Lung (tissue), 12 donors: ENCODE data around the gene CCIN. TPM values are rescaled to one million over a fixed set of nuclear protein-coding genes. Genes with fewer than 3 reads are reported as not detected.

ENCODE experiments used
- ATAC-seq: fragments of 200-7000 bp; cut with Tn5 transposase; one replicate; pipeline ENCODE4 v1.9.1; 2020; ENCODE audit warnings: moderate number of reproducible peaks; ENCODE audit not compliant: insufficient read depth, low FRiP score
- DNase-seq, 3 donors: peaks; one replicate each; pipeline ENCODE4 v3.0.0-alpha.2; 2013 to 2017
- H3K27ac ChIP-seq, 2 donors: one replicate each; pipeline ENCODE4 v1.5.1; 2013; ENCODE audit warnings: mild to moderate bottlenecking in 2 of 2, moderate library complexity in 2 of 2, control low read depth in 1 of 2, inconsistent platforms in 1 of 2, low read depth in 1 of 2, low read length in 1 of 2
- H3K27me3 ChIP-seq, 3 donors: one replicate each; pipeline ENCODE4 v1.5.1; 2013; ENCODE audit warnings: low read length in 2 of 3; ENCODE audit not compliant: control insufficient read depth in 3 of 3, insufficient read depth in 3 of 3
- H3K36me3 ChIP-seq, 4 donors: one replicate each; pipeline ENCODE4 v1.5.1; 2013; ENCODE audit warnings: low read length in 4 of 4, mild to moderate bottlenecking in 1 of 4, moderate library complexity in 1 of 4; ENCODE audit not compliant: control insufficient read depth in 4 of 4, insufficient read depth in 4 of 4
- H3K4me1 ChIP-seq, 5 donors: one replicate each; pipeline ENCODE4 v1.5.1; 2013; ENCODE audit warnings: low read length in 5 of 5, mild to moderate bottlenecking in 2 of 5, moderate library complexity in 1 of 5; ENCODE audit not compliant: control insufficient read depth in 5 of 5, insufficient read depth in 5 of 5
- H3K4me3 ChIP-seq: one replicate; pipeline ENCODE4 v1.5.1; 2013; ENCODE audit warnings: mild to moderate bottlenecking, control low read depth, moderate library complexity
- H3K9ac ChIP-seq, 2 donors: one replicate each; pipeline ENCODE4 v1.5.1; 2013; ENCODE audit warnings: low read length in 2 of 2, control low read depth in 1 of 2; ENCODE audit not compliant: insufficient read depth in 1 of 2
- H3K9me3 ChIP-seq, 4 donors: one replicate each; pipeline ENCODE4 v1.5.1; 2013; ENCODE audit warnings: low read length in 3 of 4, mild to moderate bottlenecking in 1 of 4, moderate library complexity in 1 of 4; ENCODE audit not compliant: control insufficient read depth in 4 of 4, insufficient read depth in 3 of 4
- CTCF ChIP-seq: IDR thresholded peaks from 2 replicates; pipeline ENCODE4 v1.5.1; 2012; ENCODE audit warnings: mild to moderate bottlenecking; ENCODE audit errors: control extremely low read depth, extremely low read depth
- WGBS, 2 donors: extraction: QIAGEN DNeasy Blood & Tissue Kit; methylation state at CpG; one replicate each; pipeline ENCODE4 v1.1.7; 2013; 5-methylcytosine and 5-hydroxymethylcytosine counted together
- polyA plus RNA-seq, 2 donors: library from polyadenylated mRNA; stranded (reverse); fragments of 200-250 nt; gene quantifications; one replicate each; pipeline ENCODE4 v1.2.1, GENCODE V29; 2013
- total RNA-seq, 2 donors: library from RNA; depleted of rRNA in 1 of 2; stranded (reverse); fragments of >200 nt in 1 of 2; gene quantifications; one replicate each; pipeline ENCODE4 v1.2.1, GENCODE V29; 2014 to 2021
- donor health status: control.
- donor health status: control.
- donor health status: Bipolar disorder and iron deficiency.
- donor health status: healthy.
- donor health status: DM: yes; HTN: yes; CAD: no.

CCIN gene
- total and polyA plus RNA-seq, 4 donors: 0.12 to 0.89 (median 0.15) TPM; not detected in 1

GRCh38 chr9:36149197-36149596 lies 20.0 kb upstream of the CCIN start:
- Histone ChIP-seq H3K27ac (peak overlapping the region; percentile 13 to 15), H3K4me3 (no peak overlapping the region), H3K4me1 (peaks cover 0 to 13% (median 2%) of the 10 kb centered on the region in 5 donors), H3K9me3 (peaks cover 0 to 2% (median 0%) of the 10 kb centered on the region in 4 donors), H3K27me3 (no peaks in the 10 kb centered on the region), H3K36me3 (peaks cover 0 to 2% (median under 1%) of the 10 kb centered on the region in 4 donors), H3K9ac (no peak overlapping the region)
- ATAC-seq (no peak), DNase-seq (no peak)
- no peak for TF ChIP-seq CTCF
- WGBS, 2 donors: 74 to 86% methylated on average over 4 of the region's 4 CpGs

- Histone ChIP-seq H3K4me3 (no peak overlapping the region), H3K36me3 (peaks cover 0 to 2% (median 0%) of the 10 kb centered on the region in 4 donors), H3K9ac (no peak overlapping the region), H3K9me3 (peaks cover 0 to 2% (median 0%) of the 10 kb centered on the region in 4 donors), H3K27me3 (no peaks in the 10 kb centered on the region), H3K27ac (peak overlapping the region in 1 of 2 donors; percentile 85), H3K4me1 (peaks cover 0 to 14% (median 9%) of the 10 kb centered on the region in 5 donors)
- no peak for TF ChIP-seq CTCF
- DNase-seq: no peak
- WGBS, 2 donors: 26 to 54% methylated on average over 4 of the region's 4 CpGs
- ATAC-seq: no peak
Observed at GRCh38 chr9:36150574-36151315, 18.4 kb upstream of the CCIN start.

GRCh38 chr9:36151316-36152210 lies 17.6 kb upstream of the CCIN start:
- DNase-seq: peak in 2 of 3 donors; percentile 23 to 44
- H3K9me3 ChIP-seq: peaks cover 0 to 2% (median 0%) of the 10 kb centered on the region in 4 donors
- H3K27ac ChIP-seq: peak overlapping the region; percentile 47 to 85
- H3K36me3 ChIP-seq: peaks cover 0 to 3% (median under 1%) of the 10 kb centered on the region in 4 donors
- 26 to 49% methylated on average over 14 of the region's 14 CpGs for WGBS, 2 donors
- H3K4me1 ChIP-seq: peaks cover 0 to 14% (median 10%) of the 10 kb centered on the region in 5 donors
- no peaks in the 10 kb centered on the region for H3K27me3 ChIP-seq
- no peak overlapping the region for H3K4me3 ChIP-seq
- ATAC-seq: peak; percentile 71
- no peak overlapping the region for H3K9ac ChIP-seq
- TF ChIP-seq CTCF: no peak
